Measurements from ENCODE around the gene GCHFR.

The GCHFR gene

GRCh38 chr15:40763801-40764628 is at the start of gene GCHFR:
Gene GCHFR, plus strand, starts transcription at chr15:40764068. Its CDS starts 113 bp downstream, at chr15:40764181.
- DNase-seq: no peak

GRCh38 chr15:40714144-40714543 is 49.7 kb upstream of the GCHFR start:
- no peak for DNase-seq

- DNase-seq: no peak
These were observed 47.7 kb upstream of the GCHFR start for GRCh38 chr15:40716165-40716564.

- DNase-seq: no peak
These were observed 42.2 kb upstream of the GCHFR start for GRCh38 chr15:40721701-40722100.

- DNase-seq: no peak
These were observed 41.5 kb upstream of the GCHFR start for GRCh38 chr15:40722354-40722753.

GRCh38 chr15:40722934-40723333 is 40.9 kb upstream of the GCHFR start:
- no peak for DNase-seq

GRCh38 chr15:40723919-40724318 is 39.9 kb upstream of the GCHFR start:
- no peak for DNase-seq

GRCh38 chr15:40731034-40731433 is 32.8 kb upstream of the GCHFR start:
- no peak for DNase-seq

GRCh38 chr15:40736575-40736974 is 27.3 kb upstream of the GCHFR start:
- no peak for DNase-seq

GRCh38 chr15:40737048-40737447 is 26.8 kb upstream of the GCHFR start:
- DNase-seq: no peak

GRCh38 chr15:40739047-40739446 is 24.8 kb upstream of the GCHFR start:
- DNase-seq: no peak

GRCh38 chr15:40739854-40740253 is 24.0 kb upstream of the GCHFR start:
- DNase-seq: no peak

GRCh38 chr15:40743485-40743901 is 20.4 kb upstream of the GCHFR start:
- DNase-seq: no peak

- DNase-seq: no peak
These were observed 19.7 kb upstream of the GCHFR start for GRCh38 chr15:40743921-40744814.

GRCh38 chr15:40744815-40745152 is 19.1 kb upstream of the GCHFR start:
- no peak for DNase-seq

GRCh38 chr15:40746916-40747418 is 16.9 kb upstream of the GCHFR start:
- DNase-seq: no peak

GRCh38 chr15:40747685-40748631 is 15.9 kb upstream of the GCHFR start:
- DNase-seq: no peak

- DNase-seq: no peak
These were observed 14.7 kb upstream of the GCHFR start for GRCh38 chr15:40749151-40749630.

GRCh38 chr15:40750885-40751284 is 13.0 kb upstream of the GCHFR start:
- DNase-seq: no peak

GRCh38 chr15:40751745-40752144 is 12.1 kb upstream of the GCHFR start:
- no peak for DNase-seq

- DNase-seq: no peak
These were observed 9.3 kb upstream of the GCHFR start for GRCh38 chr15:40754574-40754882.
